HG02642 (cell line): ENCODE measurements around the gene HYDIN.

Experiments used
- ATAC-seq: cut with Tn5 transposase; IDR thresholded peaks from one replicate; pipeline ENCODE4 v1.9.1; 2021; ENCODE audit warnings: mild to moderate bottlenecking; ENCODE audit not compliant: unreplicated experiment, poor library complexity

HYDIN gene

GRCh38 chr16:70796301-70796700 lies 434.2 kb downstream of the HYDIN start:
- ATAC-seq = no peak

DNA sequence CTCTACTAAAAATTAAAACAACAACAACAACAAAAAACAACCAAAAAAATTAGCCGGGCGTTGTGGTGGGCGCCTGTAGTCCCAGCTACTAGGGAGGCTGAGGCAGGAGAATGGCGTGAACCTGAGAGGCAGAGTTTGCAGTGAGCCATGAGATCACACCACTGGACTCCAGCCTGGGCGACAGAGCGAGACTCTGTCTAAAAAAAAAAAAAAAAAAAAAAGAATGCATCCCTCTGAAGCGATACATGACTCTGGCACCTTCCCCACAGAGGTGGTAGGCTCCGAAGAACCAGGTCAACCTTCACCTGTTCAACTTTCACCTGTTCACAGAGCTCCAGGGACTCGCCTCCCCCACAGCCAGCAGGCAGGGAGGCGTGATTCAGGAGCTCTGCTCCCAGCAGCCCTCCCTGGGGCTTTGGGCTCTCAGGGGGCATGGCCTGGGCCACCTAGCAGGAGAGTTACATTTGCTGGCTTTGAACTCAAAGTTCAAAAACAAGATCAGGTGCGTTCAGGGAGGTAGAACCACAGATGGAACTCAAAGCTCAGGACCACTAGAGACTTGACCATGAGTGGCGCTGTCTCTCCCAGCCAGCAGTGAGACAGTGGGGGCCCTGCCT lies 435.1 kb downstream of the HYDIN start:
- no peak for ATAC-seq

DNA sequence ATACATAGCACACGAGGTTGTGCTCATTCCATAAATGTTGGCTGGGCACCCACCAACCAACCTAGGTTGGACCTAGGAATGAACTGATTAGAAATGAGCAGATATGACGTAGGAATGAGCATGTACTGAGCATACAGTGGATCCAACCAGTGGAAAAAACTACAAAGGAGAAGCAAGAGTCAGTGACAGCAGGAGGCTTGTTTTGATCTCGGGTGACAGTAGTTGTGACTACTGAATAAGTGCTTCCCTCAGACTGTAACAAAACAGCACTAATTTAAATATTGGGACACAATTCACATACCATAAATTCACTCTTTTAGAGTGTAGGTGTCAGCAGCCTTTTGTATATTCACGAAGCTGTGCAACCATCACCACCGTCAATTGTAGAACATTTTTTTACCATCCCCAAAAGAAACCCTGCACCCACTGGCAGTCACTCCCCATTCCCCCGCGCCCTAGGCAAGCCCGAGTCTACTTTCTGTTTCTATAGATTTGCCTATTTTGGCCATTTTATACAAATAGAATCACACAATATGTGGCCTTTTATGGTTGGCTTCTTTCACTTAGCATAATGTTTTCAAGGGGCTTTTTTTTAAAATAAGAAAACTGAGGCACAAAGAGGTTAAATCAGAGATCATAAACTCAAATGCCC lies 436.5 kb downstream of the HYDIN start:
- ATAC-seq = peak; percentile 49

DNA sequence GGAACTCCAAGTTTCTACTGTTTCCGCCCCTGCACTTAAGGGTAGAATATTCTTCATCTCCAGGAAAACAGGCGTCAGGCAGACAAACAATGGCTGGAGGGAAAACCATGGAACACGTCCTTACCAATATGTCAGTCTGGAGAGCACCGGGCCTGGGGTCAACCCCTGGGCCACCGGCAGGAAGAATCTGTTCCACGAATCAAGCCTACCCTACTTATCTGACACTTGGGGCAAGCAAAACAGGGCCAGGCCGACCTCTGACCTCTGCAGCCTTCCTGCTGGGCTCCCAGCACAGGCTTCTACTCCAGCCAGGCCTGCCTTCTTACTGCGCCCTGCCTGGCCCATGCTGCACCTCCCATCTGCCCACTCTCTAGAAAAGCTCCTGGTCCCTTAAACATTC lies 439.7 kb downstream of the HYDIN start:
- no peak for ATAC-seq

DNA sequence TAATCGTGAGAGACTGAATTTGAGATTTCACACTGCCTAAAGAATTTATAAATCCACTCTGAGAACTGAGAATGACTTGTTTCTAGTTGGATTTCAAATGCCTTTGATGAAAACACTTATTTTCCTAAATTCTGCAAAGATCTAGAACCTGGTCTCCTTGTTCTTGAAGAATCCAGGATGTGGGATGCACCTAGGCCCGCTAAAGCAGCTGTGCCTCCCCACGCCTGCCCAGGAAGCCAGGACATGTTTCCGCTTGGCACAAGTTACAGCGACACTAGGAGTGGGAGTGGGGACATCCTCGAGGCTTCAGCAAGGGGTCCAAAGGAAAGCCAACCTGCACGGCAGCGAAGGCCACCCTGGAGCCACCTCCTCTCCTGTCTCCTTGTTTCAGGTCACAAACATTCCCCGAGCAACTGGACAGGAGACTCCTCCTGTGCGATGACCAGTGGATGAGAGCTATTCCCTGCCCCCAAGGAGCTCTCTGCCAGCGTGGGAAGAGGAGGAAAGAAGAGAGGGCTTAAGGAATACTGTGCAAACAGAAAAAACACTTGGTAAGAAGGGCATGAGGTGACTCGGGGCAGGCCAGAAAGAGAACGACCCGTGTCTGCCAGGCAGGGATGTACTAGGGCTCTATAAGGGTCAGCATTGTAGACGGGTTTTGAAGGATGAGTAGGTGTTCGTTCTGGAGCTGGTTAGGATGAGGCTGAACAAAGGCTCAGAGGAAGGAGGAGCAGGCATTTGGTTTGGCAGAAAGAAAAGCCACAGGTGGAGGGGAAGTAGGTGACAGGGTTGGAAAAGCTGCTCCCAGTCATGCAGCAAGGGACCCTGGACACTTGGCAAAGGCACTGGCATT lies 440.7 kb downstream of the HYDIN start:
- no peak for ATAC-seq

DNA sequence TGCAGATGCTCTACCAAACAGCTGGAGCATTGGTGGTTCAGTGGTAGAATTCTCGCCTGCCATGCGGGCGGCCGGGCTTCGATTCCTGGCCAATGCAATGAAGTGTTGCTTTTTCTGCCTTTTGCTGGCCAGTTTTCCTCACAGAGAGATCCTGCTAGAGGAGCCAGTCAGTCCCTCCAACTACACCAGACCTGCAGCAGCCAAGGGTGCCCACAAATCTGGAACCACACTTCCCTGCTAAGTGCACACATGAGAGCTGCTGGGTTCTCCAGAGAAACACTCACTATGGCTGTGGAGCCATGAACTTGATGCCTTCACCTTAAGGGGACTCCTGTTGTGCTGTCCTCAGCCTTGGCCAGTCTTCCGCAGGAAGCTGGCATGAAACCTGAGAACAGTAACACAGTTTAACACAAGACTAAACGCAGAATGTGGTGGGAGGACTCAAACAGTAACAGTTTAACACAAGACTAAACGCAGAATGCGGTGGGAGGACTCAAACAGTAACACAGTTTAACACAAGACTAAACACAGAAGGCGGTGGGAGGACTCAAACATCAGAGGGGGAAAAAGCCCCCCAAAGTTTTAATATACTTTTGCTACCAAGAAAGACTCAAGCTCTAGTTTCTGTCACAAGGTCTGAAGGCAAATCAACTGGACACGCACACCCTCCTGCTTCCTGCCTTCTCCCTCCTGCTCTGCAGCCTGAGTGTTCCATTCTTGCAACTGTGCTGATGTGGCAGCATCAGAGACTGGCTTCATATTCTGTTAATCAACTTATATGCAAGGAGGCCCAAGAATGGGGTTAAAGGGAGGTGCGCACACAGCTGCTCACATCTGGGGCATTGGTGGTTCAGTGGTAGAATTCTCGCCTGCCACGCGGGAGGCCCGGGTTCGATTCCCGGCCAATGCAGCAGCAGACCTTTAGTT lies 441.6 kb downstream of the HYDIN start:
- ATAC-seq = no peak

DNA sequence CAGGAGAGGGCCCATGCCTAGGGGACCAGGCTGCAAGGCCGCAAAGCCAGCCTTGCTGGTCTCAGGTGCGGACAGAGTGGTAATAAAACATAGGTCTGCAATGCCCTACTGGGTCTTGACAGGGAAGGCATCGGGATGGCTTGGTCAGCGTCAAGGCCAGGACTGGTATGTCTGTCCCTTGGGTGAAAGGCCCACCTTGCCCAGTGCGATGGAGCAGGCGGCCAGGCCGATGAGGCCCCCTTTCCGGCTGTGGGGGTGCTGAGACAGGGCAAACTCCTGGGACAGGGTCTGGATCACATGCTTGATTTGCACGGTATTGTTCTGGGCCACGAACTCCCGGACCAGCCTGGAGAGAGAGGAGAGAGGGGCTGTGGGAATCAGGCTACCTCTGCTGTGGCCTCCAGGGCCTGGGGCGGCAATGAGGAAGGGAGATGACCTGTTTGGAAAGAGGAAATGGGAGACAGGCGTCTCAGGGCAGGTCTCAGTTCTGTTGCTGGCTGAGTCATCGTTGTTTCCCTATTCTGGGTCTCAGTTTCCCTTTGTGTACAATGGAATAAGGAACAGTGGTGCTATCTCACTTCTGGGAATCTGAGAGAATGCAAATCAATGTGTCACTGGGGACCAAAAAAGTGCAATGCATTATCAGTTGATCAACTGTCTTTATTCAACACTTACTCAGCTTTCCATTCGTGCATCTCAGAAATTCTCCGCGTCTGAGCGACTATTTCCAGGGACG lies 444.3 kb downstream of the HYDIN start:
- no peak for ATAC-seq

GRCh38 chr16:70784692-70785555 lies 445.6 kb downstream of the HYDIN start:
- no peak for ATAC-seq

DNA sequence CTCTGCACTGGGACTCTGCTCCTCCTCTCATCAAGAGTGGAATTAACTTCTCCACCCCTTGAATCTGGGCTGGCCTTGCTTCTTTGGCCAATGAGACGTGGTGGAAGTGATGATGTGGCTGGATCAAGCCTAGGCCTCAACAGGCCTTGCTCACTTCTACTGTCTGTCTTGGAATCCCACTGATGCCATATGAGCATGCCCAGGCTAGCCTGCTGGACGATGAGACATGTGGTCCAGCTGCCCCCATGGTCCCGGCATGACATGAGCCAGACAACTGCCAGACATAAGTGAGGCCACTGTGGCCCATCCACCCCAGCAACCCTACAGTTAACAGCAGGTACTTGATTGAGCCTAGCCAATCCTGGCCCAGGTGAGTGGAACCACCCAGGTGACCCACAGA lies 448.3 kb downstream of the HYDIN start:
- no peak for ATAC-seq

DNA sequence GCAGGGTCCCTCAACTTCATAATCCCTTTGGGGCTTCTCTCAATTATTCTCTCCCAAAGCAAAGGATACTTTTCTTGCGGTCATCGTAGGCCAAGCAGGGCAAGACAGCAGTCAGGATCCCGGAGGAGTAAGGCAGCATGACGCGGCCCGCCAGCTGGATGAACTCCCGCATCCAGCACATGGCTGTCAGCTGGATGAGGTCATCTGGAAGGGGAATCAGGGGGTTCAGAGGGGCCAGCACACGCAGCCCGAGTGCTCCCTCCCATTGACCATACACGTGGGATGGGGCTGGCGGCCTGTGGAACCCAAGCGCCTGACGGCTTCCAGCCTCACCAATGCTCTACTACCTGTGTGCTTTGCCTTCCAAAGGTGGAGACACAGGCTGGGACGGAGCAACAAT lies 448.7 kb downstream of the HYDIN start:
- no peak for ATAC-seq

DNA sequence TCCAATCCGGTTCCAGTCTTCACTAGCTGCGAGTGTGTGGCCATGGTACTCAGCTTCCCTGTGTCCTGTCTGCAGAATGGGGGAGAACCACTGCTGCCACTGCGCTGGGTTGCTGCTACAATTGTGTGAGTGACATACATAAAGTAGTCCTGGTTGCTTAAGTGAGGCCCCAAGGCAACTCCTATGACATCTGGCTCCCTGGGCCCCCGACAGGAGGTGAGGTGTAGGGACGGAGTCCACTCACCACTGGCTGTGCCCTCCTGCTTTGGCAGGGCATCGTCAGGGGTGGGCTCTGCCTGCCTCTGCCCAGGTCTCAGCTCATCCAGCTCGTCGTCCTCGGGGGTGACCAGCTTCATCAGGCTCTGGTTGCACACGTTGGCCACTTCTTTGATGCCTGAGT lies 450.0 kb downstream of the HYDIN start:
- ATAC-seq = no peak

DNA sequence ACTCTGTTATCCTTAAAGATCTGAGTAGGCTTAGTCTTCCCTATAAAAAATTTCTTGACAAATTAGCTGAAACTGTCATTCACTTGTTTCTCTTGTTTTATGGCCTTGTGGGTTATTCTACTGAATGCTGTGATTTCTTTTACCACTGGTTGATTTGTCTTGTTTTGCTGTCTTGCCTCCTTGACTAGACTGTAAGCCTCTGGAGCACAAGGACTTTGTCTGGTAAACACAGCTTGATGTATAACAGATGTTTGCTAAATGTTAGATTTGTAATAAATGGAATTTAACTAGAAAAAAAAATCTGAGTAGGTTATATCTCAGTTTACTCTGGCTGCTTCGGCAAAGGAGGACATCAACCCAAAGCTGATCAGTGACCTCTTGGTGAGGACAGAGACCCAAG lies 451.2 kb downstream of the HYDIN start:
- ATAC-seq = no peak

- no peak for ATAC-seq
Measured at GRCh38 chr16:70778901-70779309, 451.6 kb downstream of the HYDIN start.

DNA sequence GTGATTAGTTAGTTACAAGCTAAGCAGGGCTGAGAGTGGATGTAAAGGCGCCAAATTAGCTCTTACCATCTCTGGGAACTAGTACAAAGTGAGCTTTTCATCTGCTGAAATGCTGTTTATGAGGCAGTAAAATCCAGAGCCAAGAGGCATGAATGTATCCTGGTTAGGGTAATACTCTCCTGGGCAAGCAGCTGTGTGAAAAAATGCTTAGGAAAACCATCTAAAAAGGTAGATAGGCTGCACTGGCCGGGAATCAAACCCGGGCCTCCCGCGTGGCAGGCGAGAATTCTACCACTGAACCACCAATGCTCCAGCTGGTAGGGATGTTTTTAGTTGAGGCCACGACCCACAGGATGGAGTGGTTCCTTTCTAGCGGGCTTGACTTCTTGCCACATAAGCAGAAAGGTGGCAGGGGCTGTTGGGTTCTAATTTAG lies 452.5 kb downstream of the HYDIN start:
- ATAC-seq = no peak

DNA sequence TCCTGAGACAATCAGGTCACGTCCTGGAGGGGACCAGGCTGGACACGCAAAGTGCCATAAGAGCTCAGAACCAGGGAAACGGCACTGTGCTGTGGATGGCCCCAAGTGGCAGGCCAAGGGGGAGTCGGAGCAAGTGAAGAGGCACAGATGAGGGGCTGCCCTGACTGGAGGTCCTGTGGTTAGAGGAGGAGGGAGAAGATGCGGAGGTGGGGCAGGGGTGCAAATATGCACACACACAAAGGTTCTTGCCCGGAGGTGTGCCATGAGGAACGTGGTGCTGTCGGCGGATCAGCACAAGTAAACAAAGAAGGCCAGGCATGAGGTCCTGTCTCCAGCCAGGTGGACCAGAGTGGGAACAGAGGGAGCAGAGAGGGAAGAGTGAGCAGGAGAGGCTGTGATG lies 453.0 kb downstream of the HYDIN start:
- no peak for ATAC-seq

- ATAC-seq = no peak
Measured at GRCh38 chr16:70775399-70775798, 455.1 kb downstream of the HYDIN start.

DNA sequence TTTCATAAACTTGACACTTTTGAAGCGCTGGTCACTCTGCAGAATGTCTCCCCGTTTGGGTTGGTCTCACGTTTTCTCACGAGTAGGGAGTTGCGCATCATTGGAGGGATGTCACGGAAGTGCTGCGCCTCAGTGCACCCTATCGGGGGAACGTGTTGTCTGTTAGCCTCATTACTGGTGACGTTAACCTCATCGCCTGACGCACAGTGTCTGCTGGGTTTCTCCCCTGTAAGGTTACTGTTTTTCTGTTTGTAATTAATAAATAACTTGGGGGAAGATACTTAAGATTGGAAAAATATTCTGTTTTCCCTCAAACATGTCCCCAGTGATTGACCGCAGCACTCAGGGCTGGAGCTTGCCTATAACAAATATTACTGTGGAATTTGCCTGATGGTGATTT lies 456.3 kb downstream of the HYDIN start:
- ATAC-seq = no peak

- no peak for ATAC-seq
Measured at GRCh38 chr16:70772493-70772892, 458.0 kb downstream of the HYDIN start.
